ENCODE measurements around the gene KIAA1671.

Gene KIAA1671

GRCh38 chr22:24953384-24954113 lies 1.0 kb downstream of the KIAA1671 start:
- DNase-seq = no peak

GRCh38 chr22:24954114-24954463 lies 1.6 kb downstream of the KIAA1671 start:
- no peak for DNase-seq

- DNase-seq = no peak
Measured at GRCh38 chr22:24954856-24955255, 2.3 kb downstream of the KIAA1671 start.

- no peak for DNase-seq
Measured at GRCh38 chr22:24957043-24957442, 4.5 kb downstream of the KIAA1671 start.

- no peak for DNase-seq
Measured at GRCh38 chr22:24961217-24961844, 8.8 kb downstream of the KIAA1671 start.

- no peak for DNase-seq
Measured at GRCh38 chr22:24962094-24962493, 9.6 kb downstream of the KIAA1671 start.

- no peak for DNase-seq
Measured at GRCh38 chr22:24962835-24963234, 10.3 kb downstream of the KIAA1671 start.

- no peak for DNase-seq
Measured at GRCh38 chr22:24964441-24964840, 11.9 kb downstream of the KIAA1671 start.

GRCh38 chr22:24965822-24966626 lies 13.5 kb downstream of the KIAA1671 start:
- DNase-seq = no peak

GRCh38 chr22:24968066-24968561 lies 15.6 kb downstream of the KIAA1671 start:
- DNase-seq = no peak

- no peak for DNase-seq
Measured at GRCh38 chr22:24969560-24970301, 17.2 kb downstream of the KIAA1671 start.

- no peak for DNase-seq
Measured at GRCh38 chr22:24972369-24972768, 19.9 kb downstream of the KIAA1671 start.

- no peak for DNase-seq
Measured at GRCh38 chr22:24973872-24974271, 21.4 kb downstream of the KIAA1671 start.

GRCh38 chr22:24975125-24975640 lies 22.7 kb downstream of the KIAA1671 start:
- no peak for DNase-seq

- DNase-seq = no peak
Measured at GRCh38 chr22:24975813-24976341, 23.4 kb downstream of the KIAA1671 start.

- DNase-seq = no peak
Measured at GRCh38 chr22:24976442-24977218, 24.1 kb downstream of the KIAA1671 start.

GRCh38 chr22:24977370-24978221 lies 25.1 kb downstream of the KIAA1671 start:
- no peak for DNase-seq

- DNase-seq = no peak
Measured at GRCh38 chr22:24978308-24978707, 25.8 kb downstream of the KIAA1671 start.

GRCh38 chr22:24981066-24981465 lies 28.6 kb downstream of the KIAA1671 start:
- no peak for DNase-seq

- no peak for DNase-seq
Measured at GRCh38 chr22:24981656-24982055, 29.1 kb downstream of the KIAA1671 start.
